GM21619 (cell line): ENCODE data around the gene QSOX1.

Experiments
- ATAC-seq: cut with Tn5 transposase; IDR thresholded peaks from one replicate; pipeline ENCODE4 v1.9.1; 2021; ENCODE audit not compliant: unreplicated experiment

QSOX1 gene

DNA sequence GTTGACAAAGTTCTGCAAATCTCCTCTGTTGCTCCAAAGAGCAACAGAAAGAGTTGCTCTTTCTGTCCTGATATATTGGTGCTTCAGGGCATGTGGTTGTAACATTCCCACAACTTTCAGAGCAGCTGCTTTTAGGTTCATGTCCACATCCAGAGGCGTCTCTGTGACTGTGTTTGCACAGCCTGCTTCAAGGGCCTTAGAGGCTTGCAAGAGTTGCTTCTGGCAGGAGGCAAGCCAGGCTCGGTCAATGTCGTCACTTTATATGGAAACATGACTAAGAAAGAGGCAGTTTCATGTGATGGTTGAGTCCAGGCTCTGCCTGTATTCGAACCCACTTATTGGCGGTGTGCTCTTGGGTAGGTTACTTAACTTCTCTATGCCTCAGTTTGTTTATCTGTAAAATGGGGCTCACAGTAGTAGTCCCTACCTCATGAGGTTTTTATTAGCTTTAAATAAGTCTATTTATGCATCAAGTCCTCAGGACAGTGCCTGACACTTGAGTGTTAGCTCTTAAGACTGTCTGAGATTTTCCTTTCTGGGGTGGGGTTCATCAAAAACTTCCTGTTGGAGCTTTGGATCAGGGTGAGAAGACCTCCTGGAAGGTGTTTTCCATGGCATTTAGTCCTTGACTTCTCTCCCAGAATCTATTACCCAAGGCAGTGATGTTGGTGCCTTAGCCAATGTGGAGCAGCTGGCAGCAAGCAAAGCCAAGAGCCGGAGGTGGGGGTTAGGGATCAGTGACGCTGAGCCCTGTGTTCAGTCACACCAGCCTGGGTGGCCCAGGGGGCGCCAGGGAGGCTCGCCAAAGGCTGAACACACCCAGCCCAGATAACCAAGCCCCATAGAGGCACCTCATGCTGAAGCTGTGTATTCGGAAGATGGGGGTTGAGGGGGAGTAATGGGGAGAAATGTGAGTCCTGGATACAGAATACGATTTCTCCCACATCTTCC, 94.3 kb downstream of the QSOX1 start:
- no peak for ATAC-seq

DNA sequence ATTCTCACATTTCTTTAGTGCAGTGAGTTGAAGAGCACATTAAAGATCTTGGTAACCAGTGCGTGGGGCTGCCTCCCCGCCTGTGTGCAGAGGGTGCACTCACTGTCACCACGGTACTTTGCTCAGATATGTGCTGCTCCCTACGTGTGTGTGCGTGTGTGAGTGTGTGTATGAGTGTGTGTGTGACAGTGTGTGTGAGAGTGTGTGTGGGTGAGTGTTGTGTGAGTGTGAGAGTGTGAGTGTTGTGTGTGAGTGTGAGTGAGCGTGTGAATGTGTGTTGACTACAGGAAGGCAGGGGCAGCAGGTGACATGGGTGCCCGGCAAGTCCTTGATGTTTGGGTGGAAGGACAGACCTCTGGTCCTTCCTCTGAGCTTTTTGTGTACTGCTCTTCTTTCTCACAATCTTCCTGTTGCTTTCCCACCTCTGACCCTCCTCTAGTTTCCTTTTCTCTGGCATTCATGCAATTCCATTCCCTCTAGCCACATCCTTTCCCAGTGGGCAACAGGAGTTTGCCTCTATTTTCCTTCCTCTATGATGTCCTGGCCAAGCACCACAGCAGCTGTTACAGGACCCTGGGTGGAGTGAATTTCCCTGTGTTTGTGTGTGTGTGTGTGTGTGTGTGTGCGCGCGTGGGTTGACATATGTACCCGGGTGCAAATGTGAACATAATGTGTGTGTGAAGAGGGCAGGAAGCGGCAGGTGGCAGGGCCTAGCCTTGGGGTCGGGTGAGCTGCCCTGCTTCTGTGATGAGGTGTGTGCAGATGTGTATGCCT, 95.2 kb downstream of the QSOX1 start:
- ATAC-seq = no peak

DNA sequence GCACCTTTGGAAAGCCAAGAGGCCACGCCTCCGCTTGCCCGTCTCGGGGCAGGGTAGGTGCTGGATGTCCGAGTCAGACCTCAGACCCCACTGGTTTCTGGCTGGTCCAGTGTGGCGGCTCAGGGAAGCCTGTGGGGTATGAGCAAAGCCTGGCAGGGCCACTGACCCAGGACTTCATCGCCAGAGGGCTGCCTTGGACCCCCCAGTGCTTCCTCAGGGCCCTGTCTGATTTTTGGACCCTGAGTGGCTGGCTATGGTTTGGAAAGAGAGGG, 95.8 kb downstream of the QSOX1 start:
- ATAC-seq = no peak

DNA sequence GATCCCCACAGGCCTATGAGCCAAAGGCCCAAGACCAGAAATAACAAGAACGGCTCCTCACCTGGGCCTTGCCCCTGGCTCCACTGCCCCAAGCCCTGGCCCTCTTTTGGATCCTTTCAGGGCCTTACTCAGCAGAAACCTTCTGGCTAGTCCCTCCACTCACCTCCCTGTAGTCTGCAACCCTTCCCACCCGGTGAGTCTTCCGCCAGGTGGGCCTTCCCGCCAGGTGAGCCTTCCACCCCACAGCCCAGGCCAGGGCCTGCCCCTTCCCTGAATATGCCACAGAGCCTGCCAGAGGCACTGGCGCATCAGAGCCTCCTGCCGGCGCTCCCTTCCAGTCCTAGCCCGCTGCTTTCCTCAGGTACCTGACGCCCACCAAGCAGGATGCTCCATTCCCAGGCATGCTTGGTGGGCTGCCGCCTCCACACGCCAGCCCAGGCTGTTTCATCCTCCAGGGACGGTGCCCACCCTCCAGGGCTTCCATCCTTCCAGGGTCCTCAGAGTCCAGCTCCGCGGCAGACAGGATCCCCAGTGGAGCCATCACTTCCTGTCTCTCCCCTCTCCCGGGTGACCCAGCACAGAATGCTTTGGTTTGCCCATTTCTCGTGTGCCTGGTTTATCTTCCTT, 96.3 kb downstream of the QSOX1 start:
- no peak for ATAC-seq

DNA sequence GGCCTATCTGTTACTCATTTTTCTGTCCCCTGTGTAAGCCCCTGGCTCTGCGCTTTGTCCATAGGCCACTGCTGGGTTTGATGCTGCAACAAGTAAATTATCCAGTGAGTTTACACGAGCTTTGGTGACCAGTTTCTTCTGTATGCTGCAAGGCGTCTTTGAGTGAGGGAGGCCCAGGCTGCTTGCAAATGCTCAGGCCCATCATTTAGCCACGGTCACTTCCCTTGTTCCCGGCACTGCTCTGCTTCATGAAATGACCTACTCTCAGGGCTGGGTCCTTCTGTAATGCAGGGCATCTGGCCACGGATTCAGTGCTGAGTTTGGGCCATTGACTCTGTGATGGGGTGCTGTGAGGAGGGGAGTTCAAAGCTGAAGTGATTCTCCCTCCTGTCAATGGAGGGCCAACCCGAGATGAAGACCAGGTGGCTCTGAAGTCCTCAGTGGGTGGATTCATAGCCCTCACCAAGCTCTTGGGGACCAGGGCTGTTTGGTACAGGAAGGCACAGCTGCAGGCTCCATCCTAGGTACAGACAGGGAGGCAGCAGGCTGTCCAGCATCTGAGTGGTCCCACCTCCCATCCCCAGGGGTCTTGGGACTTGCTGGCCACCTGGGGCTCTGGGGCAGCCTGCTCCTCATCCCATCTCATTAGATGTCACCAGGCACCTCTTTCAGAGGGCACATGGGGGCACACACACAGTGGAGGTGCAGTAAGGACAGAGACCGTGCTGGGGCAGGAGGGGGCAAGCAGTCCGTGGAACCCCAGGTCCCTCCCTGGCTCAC, 97.0 kb downstream of the QSOX1 start:
- ATAC-seq = no peak

DNA sequence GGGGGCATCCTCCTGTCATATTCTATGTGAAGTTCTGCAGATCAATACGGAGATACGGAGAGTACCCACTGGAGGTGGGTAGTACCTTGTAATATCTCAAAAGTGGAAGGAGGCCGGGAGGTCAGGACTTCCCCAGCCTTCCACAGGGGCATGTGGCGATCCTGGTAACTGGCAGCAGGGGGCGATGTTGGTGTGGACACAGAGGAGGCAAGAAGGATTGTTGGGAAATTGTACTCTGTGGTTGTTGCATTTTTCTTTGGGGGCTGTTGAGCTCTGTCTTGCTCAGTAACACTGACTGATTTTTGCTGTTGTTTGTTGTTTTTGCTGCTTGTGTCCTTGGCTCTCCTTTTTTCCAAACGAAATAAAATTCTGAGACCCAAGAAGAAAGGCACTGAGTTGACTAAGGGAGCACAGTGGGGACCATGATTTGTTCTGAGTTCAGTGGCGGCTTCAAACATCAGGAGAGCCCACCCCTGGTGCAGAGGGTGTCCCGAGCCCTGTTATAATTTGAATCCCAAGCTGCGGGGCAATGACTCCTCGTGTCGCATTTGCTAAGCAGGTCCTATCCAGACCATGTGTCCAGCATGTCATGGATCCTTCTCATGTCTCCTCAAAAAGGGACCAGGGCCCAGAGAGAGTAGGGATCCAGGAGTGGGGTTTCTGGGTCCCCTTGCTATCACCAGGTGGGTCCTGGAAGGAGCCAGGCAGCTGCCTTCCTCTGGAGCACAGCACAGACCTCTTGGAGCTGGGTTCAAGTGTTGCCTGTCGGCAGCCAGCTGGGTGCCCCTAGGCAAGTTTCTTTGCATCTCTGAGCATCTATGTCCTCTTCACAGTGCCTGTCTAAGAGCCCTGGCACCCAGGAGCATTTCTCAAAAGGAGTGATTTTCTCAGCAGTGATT, 98.2 kb downstream of the QSOX1 start:
- peak; percentile 77 for ATAC-seq
